Fibroblast of pulmonary artery (primary cell): ENCODE measurements around the gene SOX6.
"Not testable (repeated sequence)": the region's sequence is repeated elsewhere in the genome, so short reads cannot be mapped to it uniquely, and the experiment has no call there.

ENCODE experiments used
- DNase-seq: peaks from one replicate; pipeline ENCODE4 v3.0.0-alpha.2; 2010; ENCODE audit warnings: low read depth
- H3K4me3 ChIP-seq: replicated peaks from 2 replicates; pipeline ENCODE4 v1.5.1; 2011; ENCODE audit warnings: low read depth, mild to moderate bottlenecking, control low read depth, low read length, moderate library complexity
- TF ChIP-seq, protein P1 (sequence below): IDR thresholded peaks from 2 replicates; pipeline ENCODE4 v1.5.1; 2011; ENCODE audit warnings: mild to moderate bottlenecking, control low read depth, low read length, inconsistent platforms; ENCODE audit errors: missing control alignments

The SOX6 gene

DNA sequence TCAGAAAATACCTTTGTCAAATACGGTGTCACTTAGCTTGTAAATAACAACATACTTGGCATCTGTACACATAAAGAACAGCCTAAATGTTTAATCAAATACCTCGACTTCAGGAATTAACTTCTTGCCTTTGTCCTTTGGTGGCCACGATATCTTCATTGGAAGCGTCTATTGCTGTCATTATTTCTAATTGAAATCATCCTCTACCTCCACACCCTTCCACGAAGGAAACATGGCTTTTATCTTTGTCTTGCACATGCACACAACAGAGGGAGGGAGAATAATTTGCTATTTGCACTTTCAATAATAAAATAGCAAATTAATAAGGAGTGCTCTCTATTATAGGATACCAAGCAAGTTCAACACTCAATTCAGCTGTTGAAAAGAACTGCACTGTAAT is 25.8 kb upstream of the SOX6 start:
- no peak overlapping the region for H3K4me3 ChIP-seq
- TF ChIP-seq, protein P1, sequence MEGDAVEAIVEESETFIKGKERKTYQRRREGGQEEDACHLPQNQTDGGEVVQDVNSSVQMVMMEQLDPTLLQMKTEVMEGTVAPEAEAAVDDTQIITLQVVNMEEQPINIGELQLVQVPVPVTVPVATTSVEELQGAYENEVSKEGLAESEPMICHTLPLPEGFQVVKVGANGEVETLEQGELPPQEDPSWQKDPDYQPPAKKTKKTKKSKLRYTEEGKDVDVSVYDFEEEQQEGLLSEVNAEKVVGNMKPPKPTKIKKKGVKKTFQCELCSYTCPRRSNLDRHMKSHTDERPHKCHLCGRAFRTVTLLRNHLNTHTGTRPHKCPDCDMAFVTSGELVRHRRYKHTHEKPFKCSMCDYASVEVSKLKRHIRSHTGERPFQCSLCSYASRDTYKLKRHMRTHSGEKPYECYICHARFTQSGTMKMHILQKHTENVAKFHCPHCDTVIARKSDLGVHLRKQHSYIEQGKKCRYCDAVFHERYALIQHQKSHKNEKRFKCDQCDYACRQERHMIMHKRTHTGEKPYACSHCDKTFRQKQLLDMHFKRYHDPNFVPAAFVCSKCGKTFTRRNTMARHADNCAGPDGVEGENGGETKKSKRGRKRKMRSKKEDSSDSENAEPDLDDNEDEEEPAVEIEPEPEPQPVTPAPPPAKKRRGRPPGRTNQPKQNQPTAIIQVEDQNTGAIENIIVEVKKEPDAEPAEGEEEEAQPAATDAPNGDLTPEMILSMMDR = no peak
- DNase-seq = no peak

DNA sequence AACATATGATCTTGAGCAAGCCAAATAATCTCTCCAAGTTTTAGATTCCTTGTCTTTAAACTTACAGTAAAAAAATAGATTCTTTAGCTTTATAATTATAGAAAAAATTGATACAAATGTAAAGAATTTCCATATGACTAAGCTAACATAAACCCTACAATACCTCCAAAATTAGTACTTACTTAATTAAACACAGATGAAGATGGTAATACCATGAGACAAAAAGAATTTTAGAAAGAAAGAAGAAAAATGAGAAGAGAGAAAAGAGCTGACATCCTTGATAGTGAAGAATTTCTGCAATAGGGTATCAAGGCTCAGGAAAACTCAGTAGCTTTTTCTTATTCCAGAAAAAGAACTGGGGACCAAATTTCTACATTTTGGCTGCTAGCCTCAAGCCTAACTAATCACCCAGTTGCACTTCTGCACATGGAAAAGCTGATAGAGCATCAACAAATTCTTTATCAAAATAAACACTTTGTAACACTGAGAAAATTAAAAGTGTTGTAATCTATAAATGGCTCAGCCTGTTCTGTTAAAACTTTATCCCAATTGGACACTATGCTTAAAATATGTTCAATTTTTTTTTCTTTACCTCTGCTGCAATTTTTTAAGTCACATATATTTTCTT is 24.7 kb upstream of the SOX6 start:
- TF ChIP-seq, protein P1 = no peak
- DNase-seq = no peak

DNA sequence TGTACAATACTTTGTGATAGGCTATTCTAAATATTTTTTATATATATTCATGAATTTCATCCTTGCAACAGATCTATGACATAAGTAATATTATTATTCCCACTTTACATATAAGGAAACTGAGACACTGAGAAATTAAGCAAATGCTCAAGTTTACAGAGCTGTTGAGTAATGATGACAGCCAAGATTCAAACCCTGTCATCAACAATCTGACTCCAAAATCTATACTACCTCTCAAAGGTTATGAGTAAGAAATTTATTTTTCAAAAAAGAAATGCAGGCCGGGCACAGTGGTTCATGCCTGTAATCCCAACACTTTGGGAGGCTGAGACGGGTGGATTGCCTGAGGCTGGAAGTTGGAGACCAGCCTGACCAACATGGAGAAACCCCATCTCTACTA is 22.6 kb upstream of the SOX6 start:
- TF ChIP-seq, protein P1 = no peak
- DNase-seq = no peak
- H3K4me3 ChIP-seq = no peak overlapping the region

More for the DNA sequence above, 24.7 kb upstream of the SOX6 start:
- H3K4me3 ChIP-seq = no peak overlapping the region

DNA sequence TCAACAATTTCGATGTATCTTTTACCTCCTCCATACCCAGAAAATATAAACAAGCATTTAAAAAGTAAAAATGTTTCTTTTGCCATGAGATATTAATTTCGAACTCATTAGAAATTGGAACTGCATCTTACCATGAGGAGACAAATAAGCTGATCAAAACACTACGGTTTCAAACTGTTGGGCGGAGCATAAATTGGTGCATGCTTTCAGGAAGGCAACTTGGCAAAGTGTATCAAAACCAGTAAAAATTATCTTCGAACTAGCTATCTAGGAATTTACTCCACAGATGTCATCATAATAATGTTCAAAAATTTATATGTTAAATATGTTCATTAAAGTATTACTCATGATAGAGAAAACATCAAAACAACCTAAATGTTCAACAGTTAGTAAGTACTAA is 21.4 kb upstream of the SOX6 start:
- TF ChIP-seq, protein P1 = no peak
- DNase-seq = no peak
- no peak overlapping the region for H3K4me3 ChIP-seq

DNA sequence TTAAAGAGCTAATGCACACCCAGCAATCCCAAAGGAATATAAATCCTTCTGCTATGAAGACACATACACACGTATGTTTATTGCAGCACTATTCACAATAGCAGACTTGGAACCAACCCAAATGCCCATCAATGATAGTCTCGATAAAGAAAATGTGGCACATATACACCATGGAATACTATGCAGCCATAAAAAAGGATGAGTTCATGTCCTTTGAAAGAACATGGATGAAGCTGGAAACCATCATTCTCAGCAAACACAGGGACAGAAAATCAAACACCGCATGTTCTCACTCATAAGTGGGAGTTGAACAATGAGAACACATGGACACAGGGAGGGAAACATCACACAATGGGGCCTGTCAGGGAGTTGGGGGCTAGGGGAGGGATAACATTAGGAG is 19.3 kb upstream of the SOX6 start:
- not testable (repeated sequence) for DNase-seq, H3K4me3 ChIP-seq

DNA sequence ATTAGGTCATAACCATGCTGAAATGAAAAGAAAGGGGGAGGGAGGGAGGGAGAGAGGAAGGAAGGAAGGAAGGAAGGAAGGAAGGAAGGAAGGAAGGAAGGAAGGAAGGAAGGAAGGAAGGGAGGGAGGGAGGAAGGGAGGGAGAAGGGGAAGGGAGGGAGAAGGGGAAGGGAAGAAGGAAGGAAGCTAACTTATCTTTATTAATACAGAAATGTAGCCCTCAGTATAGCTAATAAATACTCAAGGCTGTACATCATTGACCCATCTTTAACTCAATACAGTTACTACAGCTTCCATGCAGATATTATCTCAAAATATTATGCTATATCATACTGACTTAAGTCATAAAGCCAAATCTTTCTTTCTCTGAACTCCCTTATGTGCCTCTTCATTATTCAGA is 17.4 kb upstream of the SOX6 start:
- no peak for DNase-seq
- TF ChIP-seq, protein P1 = no peak
- H3K4me3 ChIP-seq = no peak overlapping the region

DNA sequence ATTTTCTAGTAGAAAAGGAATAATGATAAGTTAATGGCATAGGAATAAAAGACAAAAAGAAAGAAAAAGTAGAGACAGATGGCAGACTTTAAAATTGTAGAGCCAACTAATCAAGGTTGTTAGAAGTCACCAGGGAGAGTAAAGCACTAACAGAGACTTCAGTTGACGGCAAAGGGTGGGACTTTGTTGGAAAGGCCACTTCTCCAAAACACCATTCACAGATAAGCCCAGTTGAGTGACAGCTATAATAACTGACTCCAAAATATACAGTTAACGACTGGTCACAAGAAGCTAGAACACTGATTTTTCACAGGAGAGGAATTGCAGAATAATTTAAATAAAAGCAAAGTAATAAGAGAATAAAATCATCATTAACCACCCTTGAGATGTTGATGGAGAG is 16.0 kb upstream of the SOX6 start:
- TF ChIP-seq, protein P1 = no peak
- no peak for DNase-seq
- H3K4me3 ChIP-seq = no peak overlapping the region

DNA sequence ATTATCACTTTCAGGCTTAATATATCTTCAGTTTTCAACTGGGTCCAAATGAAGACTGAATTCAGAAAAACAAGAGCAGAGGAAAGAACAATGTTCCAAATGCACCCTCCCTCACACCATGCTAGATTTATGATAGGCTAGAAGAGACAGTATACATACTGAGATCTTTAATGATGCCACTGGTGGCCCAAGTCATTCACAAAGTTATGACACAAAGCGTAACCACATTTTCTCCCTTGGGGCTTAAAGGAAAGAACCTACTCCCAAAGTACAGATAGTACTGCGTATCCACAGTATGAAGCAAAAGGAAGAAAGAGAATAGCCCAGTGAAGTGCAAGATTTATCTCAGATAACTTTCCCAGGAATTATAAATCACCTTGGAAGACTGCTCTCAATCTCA is 10.9 kb upstream of the SOX6 start:
- no peak for DNase-seq
- H3K4me3 ChIP-seq = no peak overlapping the region
- TF ChIP-seq, protein P1 = no peak
